Uterus (tissue), 2 donors: Measurements from ENCODE around the gene RRP1.

Experiments
- POLR2A ChIP-seq, 2 donors: fragments of 450-650 bp; IDR thresholded peaks; one replicate each; pipeline ENCODE4 v1.6.1; 2016; ENCODE audit warnings: antibody characterized with exemption in 2 of 2, mild to moderate bottlenecking in 1 of 2, moderate library complexity in 1 of 2
- TF ChIP-seq, protein P1 (sequence below), 4 experiments: fragments of 200-600 bp in 2 of 4; fragments of 450-650 bp in 2 of 4; sonication (generic) in 2 of 4; IDR thresholded peaks; one replicate each; pipeline ENCODE4 v1.5.1; 2016 to 2019; ENCODE audit warnings: antibody characterized with exemption in 4 of 4, mild to moderate bottlenecking in 2 of 4, moderate library complexity in 1 of 4

GRCh38 chr21:43785134-43785533 lies 4.2 kb upstream of the RRP1 start:
- TF ChIP-seq, protein P1, sequence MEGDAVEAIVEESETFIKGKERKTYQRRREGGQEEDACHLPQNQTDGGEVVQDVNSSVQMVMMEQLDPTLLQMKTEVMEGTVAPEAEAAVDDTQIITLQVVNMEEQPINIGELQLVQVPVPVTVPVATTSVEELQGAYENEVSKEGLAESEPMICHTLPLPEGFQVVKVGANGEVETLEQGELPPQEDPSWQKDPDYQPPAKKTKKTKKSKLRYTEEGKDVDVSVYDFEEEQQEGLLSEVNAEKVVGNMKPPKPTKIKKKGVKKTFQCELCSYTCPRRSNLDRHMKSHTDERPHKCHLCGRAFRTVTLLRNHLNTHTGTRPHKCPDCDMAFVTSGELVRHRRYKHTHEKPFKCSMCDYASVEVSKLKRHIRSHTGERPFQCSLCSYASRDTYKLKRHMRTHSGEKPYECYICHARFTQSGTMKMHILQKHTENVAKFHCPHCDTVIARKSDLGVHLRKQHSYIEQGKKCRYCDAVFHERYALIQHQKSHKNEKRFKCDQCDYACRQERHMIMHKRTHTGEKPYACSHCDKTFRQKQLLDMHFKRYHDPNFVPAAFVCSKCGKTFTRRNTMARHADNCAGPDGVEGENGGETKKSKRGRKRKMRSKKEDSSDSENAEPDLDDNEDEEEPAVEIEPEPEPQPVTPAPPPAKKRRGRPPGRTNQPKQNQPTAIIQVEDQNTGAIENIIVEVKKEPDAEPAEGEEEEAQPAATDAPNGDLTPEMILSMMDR (IDR thresholded peaks at IDR 0.05) = no peak
- no peak for TF ChIP-seq POLR2A (IDR thresholded peaks at IDR 0.05)
